Raji (cell line): ENCODE data around the gene DLG5.

Experiments
- POLR2A ChIP-seq: IDR thresholded peaks from 2 replicates; pipeline ENCODE4 v1.6.1; 2011; ENCODE audit warnings: low read depth, low read length, control low read depth; ENCODE audit not compliant: insufficient read depth

The DLG5 gene

GRCh38 chr10:77837248-77837924, 89.2 kb downstream of the DLG5 start:
- TF ChIP-seq POLR2A, result no peak

- TF ChIP-seq POLR2A, result no peak
Measured at GRCh38 chr10:77836299-77836820, 90.2 kb downstream of the DLG5 start.

GRCh38 chr10:77835669-77836086, 90.9 kb downstream of the DLG5 start:
- no peak for TF ChIP-seq POLR2A

GRCh38 chr10:77834943-77835668, 91.4 kb downstream of the DLG5 start:
- TF ChIP-seq POLR2A, result no peak

- no peak for TF ChIP-seq POLR2A
Measured at GRCh38 chr10:77834540-77834939, 92.0 kb downstream of the DLG5 start.

GRCh38 chr10:77833792-77834191, 92.8 kb downstream of the DLG5 start:
- TF ChIP-seq POLR2A, result no peak

- no peak for TF ChIP-seq POLR2A
Measured at GRCh38 chr10:77833225-77833624, 93.3 kb downstream of the DLG5 start.

- no peak for TF ChIP-seq POLR2A
Measured at GRCh38 chr10:77832238-77832637, 94.3 kb downstream of the DLG5 start.

GRCh38 chr10:77829356-77829755, 97.2 kb downstream of the DLG5 start:
- TF ChIP-seq POLR2A, result no peak

- no peak for TF ChIP-seq POLR2A
Measured at GRCh38 chr10:77828377-77828776, 98.2 kb downstream of the DLG5 start.

- no peak for TF ChIP-seq POLR2A
Measured at GRCh38 chr10:77827366-77827765, 99.2 kb downstream of the DLG5 start.

GRCh38 chr10:77825965-77826364, 100.6 kb downstream of the DLG5 start:
- no peak for TF ChIP-seq POLR2A

- TF ChIP-seq POLR2A, result no peak
Measured at GRCh38 chr10:77824908-77825307, 101.6 kb downstream of the DLG5 start.

GRCh38 chr10:77823811-77824542, 102.6 kb downstream of the DLG5 start:
- TF ChIP-seq POLR2A, result no peak

- no peak for TF ChIP-seq POLR2A
Measured at GRCh38 chr10:77821551-77821950, 105.0 kb downstream of the DLG5 start.

- TF ChIP-seq POLR2A, result no peak
Measured at GRCh38 chr10:77821036-77821435, 105.5 kb downstream of the DLG5 start.
